NB4 (cell line): ENCODE data around the gene ZNF609.

Source experiments
- DNase-seq: peaks from one replicate; pipeline ENCODE4 v3.0.0; 2010; ENCODE audit warnings: low read depth
- H3K4me3 ChIP-seq: one replicate; pipeline ENCODE4 v1.5.1; 2011; ENCODE audit warnings: mild to moderate bottlenecking, low read depth, low read length, moderate library complexity
- CTCF ChIP-seq: IDR thresholded peaks from one replicate; pipeline ENCODE4 v1.5.1; 2012; ENCODE audit warnings: low read depth, low read length
- MAX ChIP-seq: IDR thresholded peaks from 2 replicates; pipeline ENCODE4 v1.6.1; 2011; ENCODE audit warnings: low read depth, low read length
- MYC ChIP-seq: IDR thresholded peaks from 2 replicates; pipeline ENCODE4 v1.6.1; 2011; ENCODE audit warnings: low read depth, low read length
- POLR2A ChIP-seq: IDR thresholded peaks from 2 replicates; pipeline ENCODE4 v1.6.1; 2011; ENCODE audit warnings: mild to moderate bottlenecking; ENCODE audit not compliant: insufficient read length; ENCODE audit errors: extremely low read depth

ZNF609 gene

GRCh38 chr15:64542091-64542490, 81.7 kb downstream of the ZNF609 start:
- DNase-seq, result no peak
- no peak overlapping the region for H3K4me3 ChIP-seq
- TF ChIP-seq MYC (no peak), POLR2A (no peak), CTCF (no peak), MAX (no peak)

- no peak for DNase-seq
- TF ChIP-seq MAX (no peak), POLR2A (no peak)
- H3K4me3 ChIP-seq, result no peak overlapping the region
Measured at GRCh38 chr15:64544450-64544849, 84.1 kb downstream of the ZNF609 start.

GRCh38 chr15:64547275-64547674, 86.9 kb downstream of the ZNF609 start:
- no peak for DNase-seq
- H3K4me3 ChIP-seq, result no peak overlapping the region
- TF ChIP-seq MAX (no peak), POLR2A (no peak), MYC (no peak), CTCF (no peak)

- DNase-seq, result no peak
- no peak overlapping the region for H3K4me3 ChIP-seq
- TF ChIP-seq MYC, result no peak
- TF ChIP-seq POLR2A, result no peak
- no peak for TF ChIP-seq MAX
- no peak for TF ChIP-seq CTCF
Measured at GRCh38 chr15:64548235-64548634, 87.9 kb downstream of the ZNF609 start.

GRCh38 chr15:64549860-64550259, 89.5 kb downstream of the ZNF609 start:
- DNase-seq, result no peak
- no peak overlapping the region for H3K4me3 ChIP-seq
- TF ChIP-seq MAX (no peak), POLR2A (no peak), CTCF (no peak), MYC (no peak)

- no peak for DNase-seq
- H3K4me3 ChIP-seq, result no peak overlapping the region
- no peak for TF ChIP-seq CTCF
- no peak for TF ChIP-seq POLR2A
- TF ChIP-seq MAX, result no peak
- no peak for TF ChIP-seq MYC
Measured at GRCh38 chr15:64552281-64552948, 92.0 kb downstream of the ZNF609 start.
